Measurements from ENCODE around the gene CLIP1. TPM values are rescaled to one million over a fixed set of nuclear protein-coding genes. Genes with fewer than 3 reads are reported as not detected.
"Not testable (repeated sequence)": the region's sequence is repeated elsewhere in the genome, so short reads cannot be mapped to it uniquely, and the experiment has no call there.

The CLIP1 gene
- total RNA-seq, 1 donor from 2014 or later: 102 TPM

DNA sequence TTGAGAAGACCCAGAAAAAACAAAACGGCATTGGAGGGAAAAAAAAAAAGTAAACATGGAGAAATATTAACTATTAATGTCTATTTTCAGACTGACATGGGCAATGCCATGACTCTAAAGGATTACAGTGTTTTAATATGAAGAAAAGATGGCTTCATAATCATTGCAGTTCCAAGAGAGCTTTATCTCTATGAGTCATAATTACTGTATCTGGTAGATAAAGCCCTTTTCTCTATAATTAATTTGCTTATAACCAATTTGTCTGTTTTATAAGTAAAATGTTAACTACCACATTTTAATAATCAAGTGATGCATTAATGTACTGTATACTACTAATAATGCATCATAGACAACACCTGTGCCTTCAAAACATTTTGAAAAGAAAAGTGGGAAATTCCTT, 59.7 kb downstream of the CLIP1 start:
- TF ChIP-seq, protein P1, sequence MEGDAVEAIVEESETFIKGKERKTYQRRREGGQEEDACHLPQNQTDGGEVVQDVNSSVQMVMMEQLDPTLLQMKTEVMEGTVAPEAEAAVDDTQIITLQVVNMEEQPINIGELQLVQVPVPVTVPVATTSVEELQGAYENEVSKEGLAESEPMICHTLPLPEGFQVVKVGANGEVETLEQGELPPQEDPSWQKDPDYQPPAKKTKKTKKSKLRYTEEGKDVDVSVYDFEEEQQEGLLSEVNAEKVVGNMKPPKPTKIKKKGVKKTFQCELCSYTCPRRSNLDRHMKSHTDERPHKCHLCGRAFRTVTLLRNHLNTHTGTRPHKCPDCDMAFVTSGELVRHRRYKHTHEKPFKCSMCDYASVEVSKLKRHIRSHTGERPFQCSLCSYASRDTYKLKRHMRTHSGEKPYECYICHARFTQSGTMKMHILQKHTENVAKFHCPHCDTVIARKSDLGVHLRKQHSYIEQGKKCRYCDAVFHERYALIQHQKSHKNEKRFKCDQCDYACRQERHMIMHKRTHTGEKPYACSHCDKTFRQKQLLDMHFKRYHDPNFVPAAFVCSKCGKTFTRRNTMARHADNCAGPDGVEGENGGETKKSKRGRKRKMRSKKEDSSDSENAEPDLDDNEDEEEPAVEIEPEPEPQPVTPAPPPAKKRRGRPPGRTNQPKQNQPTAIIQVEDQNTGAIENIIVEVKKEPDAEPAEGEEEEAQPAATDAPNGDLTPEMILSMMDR (IDR thresholded peaks at IDR 0.05; ENCODE audit: borderline replicate concordance): no peak
- peaks cover 43% of the 10 kb centered on the region for H3K36me3 ChIP-seq
- H3K4me3 ChIP-seq: no peak overlapping the region
- intact Hi-C loops (cut with micrococcal nuclease): no loop called here
- no peaks in the 10 kb centered on the region for H3K27me3 ChIP-seq (ENCODE audit: low read depth)
- peaks cover 20% of the 10 kb centered on the region for H3K4me1 ChIP-seq
- no peaks in the 10 kb centered on the region for H3K9me3 ChIP-seq (replicated peaks)
- DNase-seq: no peak
- no peak overlapping the region for H3K27ac ChIP-seq (replicated peaks)

DNA sequence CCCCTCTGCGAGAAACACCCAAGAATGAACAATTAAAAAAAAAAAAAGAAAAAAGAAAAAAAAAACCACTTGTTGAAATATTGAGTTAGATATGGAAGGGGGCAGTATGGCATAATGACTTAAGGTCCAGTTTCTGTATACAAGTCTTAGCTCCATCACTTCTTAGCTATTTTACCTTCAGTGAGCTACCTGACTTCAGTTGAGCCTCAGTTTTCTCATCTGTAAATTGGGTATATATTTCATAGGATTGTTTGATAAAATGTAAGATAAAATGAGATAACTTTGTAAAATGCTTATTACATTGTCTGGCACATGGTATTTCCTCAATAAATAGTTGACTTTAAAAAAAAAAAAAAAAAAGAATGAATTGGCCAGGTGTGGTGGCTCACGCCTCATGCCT, 64.1 kb downstream of the CLIP1 start:
- H3K4me3 ChIP-seq; H3K4me1 ChIP-seq; H3K27me3 ChIP-seq (ENCODE audit: low read depth); H3K27ac ChIP-seq (replicated peaks); intact Hi-C loops (cut with micrococcal nuclease); DNase-seq; H3K9me3 ChIP-seq (replicated peaks): not testable (repeated sequence)
- H3K36me3 ChIP-seq: peaks cover 61% of the 10 kb centered on the region

DNA sequence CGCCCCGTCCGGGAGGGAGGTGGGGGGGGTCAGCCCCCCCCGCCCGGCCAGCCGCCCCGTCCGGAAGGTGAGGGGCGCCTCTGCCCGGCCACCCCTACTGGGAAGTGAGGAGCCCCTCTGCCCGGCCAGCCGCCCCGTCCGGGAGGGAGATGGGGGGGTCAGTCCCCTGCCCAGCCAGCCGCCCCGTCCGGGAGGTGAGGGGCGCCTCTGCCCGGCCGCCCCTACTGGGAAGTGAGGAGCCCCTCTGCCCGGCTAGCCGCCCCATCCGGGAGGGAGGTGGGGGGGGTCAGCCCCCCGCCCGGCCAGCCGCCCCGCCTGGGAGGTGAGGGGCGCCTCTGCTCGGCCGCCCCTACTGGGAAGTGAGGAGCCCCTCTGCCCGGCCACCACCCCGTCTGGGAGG, 64.9 kb downstream of the CLIP1 start:
- H3K27me3 ChIP-seq (ENCODE audit: low read depth); DNase-seq; H3K27ac ChIP-seq (replicated peaks); H3K4me1 ChIP-seq; intact Hi-C loops (cut with micrococcal nuclease); H3K9me3 ChIP-seq (replicated peaks); H3K4me3 ChIP-seq: not testable (repeated sequence)
- H3K36me3 ChIP-seq: peaks cover 63% of the 10 kb centered on the region

DNA sequence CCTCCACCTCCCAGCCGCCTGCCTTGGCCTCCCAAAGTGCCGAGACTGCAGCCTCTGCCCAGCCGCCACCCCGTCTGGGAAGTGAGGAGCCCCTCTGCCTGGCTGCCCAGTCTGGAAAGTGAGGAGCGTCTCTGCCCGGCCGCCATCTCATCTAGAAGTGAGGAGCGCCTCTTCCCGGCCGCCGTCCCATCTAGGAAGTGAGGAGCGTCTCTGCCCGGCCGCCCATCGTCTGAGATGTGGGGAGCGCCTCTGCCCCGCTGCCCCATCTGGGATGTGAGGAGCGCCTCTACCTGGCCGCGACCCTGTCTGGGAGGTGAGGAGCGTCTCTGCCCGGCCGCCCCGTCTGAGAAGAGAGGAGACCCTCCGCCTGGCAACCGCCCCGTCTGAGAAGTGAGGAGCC, 65.5 kb downstream of the CLIP1 start:
- H3K4me1 ChIP-seq; H3K27me3 ChIP-seq (ENCODE audit: low read depth); H3K27ac ChIP-seq (replicated peaks); DNase-seq; H3K9me3 ChIP-seq (replicated peaks); intact Hi-C loops (cut with micrococcal nuclease); H3K4me3 ChIP-seq: not testable (repeated sequence)
- peaks cover 68% of the 10 kb centered on the region for H3K36me3 ChIP-seq

DNA sequence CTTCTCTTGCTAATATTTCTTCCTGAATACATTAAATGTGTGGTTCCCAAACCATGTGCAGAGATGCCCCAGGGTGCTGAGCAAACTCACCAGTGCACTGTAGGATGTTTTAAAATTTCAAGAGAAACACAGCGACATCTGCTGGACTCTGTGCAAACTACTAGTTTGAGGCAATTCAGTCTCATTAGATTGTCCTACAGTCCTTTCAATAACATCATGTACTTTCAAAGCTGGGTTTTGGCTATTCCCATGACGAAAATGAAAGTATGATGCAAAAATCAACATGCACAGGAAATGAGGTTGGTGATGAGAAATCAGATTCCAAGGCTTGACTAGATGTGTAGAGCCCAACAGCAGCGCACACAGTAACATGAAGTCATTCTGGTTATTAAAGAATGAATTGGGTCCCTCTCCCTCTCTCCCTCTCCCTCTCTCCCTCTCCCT, 66.3 kb downstream of the CLIP1 start:
- H3K4me3 ChIP-seq: no peak overlapping the region
- TF ChIP-seq, protein P1 (IDR thresholded peaks at IDR 0.05; ENCODE audit: borderline replicate concordance): peak; percentile 83
- no peaks in the 10 kb centered on the region for H3K27me3 ChIP-seq (ENCODE audit: low read depth)
- intact Hi-C loops (cut with micrococcal nuclease): no loop called here
- H3K36me3 ChIP-seq: peaks cover 64% of the 10 kb centered on the region
- peaks cover 3% of the 10 kb centered on the region for H3K4me1 ChIP-seq
- no peak for DNase-seq
- H3K9me3 ChIP-seq (replicated peaks): no peaks in the 10 kb centered on the region
- no peak overlapping the region for H3K27ac ChIP-seq (replicated peaks)

DNA sequence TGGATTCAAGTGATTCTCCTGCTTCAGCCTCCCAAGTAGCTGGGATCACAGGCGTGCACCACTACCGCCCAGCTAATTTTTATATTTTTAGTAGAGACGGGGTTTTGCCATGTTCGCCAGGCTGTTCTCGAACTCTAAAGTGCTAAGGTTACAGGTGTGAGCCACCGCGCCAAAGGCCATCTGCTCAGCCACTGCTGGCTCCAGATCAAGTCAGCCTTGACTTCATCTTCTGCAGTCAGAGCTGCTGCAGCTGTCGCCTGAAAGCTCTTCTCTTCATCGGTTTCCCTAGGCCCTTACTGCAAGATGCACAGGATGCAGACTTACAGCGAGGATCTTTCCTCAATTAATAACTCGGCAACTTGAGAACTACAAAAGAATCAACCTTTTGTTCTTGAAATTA, 66.8 kb downstream of the CLIP1 start:
- peaks cover 8% of the 10 kb centered on the region for H3K4me1 ChIP-seq
- no peaks in the 10 kb centered on the region for H3K9me3 ChIP-seq (replicated peaks)
- TF ChIP-seq, protein P1 (IDR thresholded peaks at IDR 0.05; ENCODE audit: borderline replicate concordance): no peak
- no peak overlapping the region for H3K27ac ChIP-seq (replicated peaks)
- no peaks in the 10 kb centered on the region for H3K27me3 ChIP-seq (ENCODE audit: low read depth)
- no peak overlapping the region for H3K4me3 ChIP-seq
- intact Hi-C loops (cut with micrococcal nuclease): no loop called here
- peaks cover 59% of the 10 kb centered on the region for H3K36me3 ChIP-seq
- DNase-seq: no peak

DNA sequence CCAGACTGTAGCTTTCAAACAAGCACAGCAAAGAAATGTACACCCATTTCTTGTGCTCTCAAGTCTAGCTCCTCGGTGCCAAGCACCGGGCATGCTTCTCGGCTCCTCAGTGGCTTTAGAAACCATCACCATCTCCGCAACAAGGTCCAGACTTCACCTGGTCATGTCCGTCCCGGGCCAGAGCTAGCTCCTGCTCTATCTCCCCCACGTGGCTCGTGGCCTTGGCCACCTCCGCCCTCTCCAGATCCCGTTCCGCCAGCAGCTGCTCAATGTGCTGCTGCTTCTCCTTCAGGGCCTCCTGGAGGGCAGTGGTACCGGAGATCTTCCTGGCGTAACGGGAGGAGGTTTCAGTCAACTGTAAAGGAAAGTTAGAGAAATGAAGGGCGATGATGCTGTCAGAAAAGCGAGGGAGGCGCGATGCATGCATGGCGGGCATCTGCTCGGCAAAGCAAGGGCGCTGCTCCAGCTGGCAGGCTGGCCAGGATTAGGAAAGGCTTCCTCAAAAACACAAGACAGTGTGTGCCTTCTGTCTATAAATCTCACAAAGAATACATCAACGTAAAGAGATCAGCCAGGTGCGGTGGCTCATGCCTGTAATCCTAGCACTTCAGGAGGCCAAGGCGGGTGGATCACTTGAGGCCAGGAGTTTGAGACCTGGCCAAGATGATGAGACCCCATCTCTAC, 67.4 kb downstream of the CLIP1 start:
- H3K9me3 ChIP-seq (replicated peaks): no peaks in the 10 kb centered on the region
- DNase-seq: no peak
- intact Hi-C loops (cut with micrococcal nuclease): no loop called here
- TF ChIP-seq, protein P1 (IDR thresholded peaks at IDR 0.05; ENCODE audit: borderline replicate concordance): no peak
- peaks cover 14% of the 10 kb centered on the region for H3K4me1 ChIP-seq
- H3K36me3 ChIP-seq: peaks cover 53% of the 10 kb centered on the region
- no peaks in the 10 kb centered on the region for H3K27me3 ChIP-seq (ENCODE audit: low read depth)
- no peak overlapping the region for H3K27ac ChIP-seq (replicated peaks)
- no peak overlapping the region for H3K4me3 ChIP-seq

Measured in left ventricle myocardium inferior (tissue), 1 donor.